GM21786 (cell line): Measurements from ENCODE around the gene BAZ1B.
"Not testable (repeated sequence)": the region's sequence is repeated elsewhere in the genome, so short reads cannot be mapped to it uniquely, and the experiment has no call there.

ENCODE experiments used
- ATAC-seq: cut with Tn5 transposase; IDR thresholded peaks from one replicate; pipeline ENCODE4 v1.9.1; 2021; ENCODE audit not compliant: unreplicated experiment

The BAZ1B gene

DNA sequence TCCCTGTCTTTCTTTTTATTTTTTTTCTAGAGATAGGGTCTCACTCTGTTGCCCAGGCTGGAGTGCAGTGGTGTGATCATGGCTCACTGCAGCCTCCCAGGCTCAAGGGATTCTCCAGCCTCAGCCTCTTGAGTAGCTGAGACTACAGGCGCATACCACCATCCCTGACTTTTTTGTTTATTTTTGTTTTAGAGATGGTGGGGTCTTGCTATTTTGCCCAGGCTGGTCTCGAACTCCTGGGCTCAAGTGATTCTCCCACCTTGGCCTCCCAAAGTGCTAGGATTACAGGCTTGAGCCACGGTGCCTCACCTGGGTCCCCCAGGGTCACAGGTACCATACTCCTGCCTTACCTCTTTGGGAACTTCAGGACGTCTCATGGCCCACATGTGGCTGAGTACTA lies 91.6 kb downstream of the BAZ1B start:
- ATAC-seq, result not testable (repeated sequence)

- no peak for ATAC-seq
Observed at GRCh38 chr7:73429622-73430505, 92.2 kb downstream of the BAZ1B start.

- ATAC-seq, result no peak
Observed at GRCh38 chr7:73429215-73429614, 92.9 kb downstream of the BAZ1B start.

- no peak for ATAC-seq
Observed at GRCh38 chr7:73427902-73428787, 93.9 kb downstream of the BAZ1B start.

- ATAC-seq, result no peak
Observed at GRCh38 chr7:73426016-73426415, 96.1 kb downstream of the BAZ1B start.

GRCh38 chr7:73425356-73425983 lies 96.6 kb downstream of the BAZ1B start:
- ATAC-seq, result no peak

- no peak for ATAC-seq
Observed at GRCh38 chr7:73424489-73424885, 97.6 kb downstream of the BAZ1B start.

DNA sequence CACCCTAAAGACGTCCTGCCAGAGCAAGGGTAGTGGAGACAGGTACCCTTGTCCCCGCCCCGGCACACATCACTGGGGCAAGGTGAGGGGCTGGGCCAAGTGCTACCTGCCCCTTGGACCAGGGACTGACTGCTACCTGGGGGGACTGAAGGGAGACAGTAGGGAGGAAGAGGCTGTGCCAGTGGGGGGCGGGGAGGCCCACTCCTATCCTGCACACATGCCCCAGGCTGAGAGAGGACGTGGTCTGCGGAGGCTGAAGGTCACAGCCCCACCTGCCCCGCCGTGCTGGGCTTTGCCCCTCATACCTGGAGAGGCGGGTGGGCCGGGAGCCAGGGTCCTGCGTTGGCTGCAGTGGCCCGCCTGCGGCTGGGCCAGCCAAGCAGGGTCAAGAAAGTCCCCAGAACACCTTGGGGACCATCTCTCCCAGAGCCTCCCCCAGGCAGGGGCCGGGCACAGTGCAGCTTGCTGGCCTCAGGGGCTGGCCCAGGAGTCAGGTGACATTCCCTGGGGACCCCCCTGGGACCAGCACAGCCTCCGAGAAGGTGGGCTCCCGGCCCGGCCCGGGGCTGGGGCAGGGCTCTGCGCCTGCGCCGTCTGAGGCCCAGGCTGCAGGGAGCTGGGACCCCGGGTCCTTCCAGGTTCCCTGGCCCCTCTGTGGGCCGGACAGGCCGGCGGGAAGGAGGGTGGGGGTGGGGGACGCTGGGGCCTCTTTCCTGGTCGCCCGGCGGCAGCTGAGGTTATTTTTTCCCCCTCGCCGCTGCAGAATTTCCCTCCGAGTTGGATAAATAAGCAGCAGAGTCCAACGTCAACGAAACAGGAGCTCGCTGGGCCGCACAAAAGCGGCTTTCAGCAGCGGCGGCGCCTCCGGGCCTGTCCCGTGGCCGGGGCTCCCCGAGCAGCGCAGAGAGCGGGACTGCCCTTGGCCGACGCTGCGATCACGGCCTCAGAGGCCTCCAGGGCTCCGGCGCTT lies 98.3 kb downstream of the BAZ1B start:
- ATAC-seq, result peak; percentile 66

DNA sequence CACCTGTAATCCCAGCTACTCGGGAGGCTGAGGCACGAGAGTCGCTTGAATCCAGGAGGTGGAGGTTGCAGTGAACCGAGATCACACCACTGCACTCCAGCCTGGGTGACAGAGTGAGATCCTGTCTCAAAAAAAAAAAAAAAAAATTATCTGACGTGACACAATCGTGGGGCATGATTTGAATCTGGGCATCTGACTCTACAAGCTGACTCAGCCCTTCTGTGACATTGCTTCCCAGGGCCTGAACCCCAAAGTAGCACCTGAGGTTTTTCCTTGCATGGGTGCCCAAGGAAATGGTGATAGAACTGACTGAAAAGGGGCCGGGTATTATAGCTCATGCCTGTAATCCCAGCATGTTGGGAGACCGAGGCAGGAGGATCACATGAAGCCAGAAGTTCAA lies 101.5 kb downstream of the BAZ1B start:
- not testable (repeated sequence) for ATAC-seq

DNA sequence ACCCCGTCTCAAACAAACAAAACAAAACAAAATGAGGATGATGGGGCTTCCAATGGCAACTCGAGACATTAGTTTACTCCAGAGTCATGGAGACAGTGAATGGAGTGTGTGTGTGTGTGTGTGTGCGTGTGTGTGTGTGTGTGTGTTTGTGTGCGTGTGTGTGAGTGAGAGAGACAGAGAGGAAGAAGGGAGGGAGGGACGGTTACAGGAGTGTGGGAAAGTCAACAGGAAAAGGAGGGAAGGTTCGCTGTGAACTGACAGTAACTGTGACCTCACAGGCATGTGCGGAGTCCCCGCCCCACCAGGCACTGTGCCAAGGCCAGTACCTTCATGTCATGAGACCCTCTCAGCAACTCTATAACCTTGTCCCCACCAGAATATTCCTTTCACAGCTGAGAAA lies 102.1 kb downstream of the BAZ1B start:
- ATAC-seq, result not testable (repeated sequence)

DNA sequence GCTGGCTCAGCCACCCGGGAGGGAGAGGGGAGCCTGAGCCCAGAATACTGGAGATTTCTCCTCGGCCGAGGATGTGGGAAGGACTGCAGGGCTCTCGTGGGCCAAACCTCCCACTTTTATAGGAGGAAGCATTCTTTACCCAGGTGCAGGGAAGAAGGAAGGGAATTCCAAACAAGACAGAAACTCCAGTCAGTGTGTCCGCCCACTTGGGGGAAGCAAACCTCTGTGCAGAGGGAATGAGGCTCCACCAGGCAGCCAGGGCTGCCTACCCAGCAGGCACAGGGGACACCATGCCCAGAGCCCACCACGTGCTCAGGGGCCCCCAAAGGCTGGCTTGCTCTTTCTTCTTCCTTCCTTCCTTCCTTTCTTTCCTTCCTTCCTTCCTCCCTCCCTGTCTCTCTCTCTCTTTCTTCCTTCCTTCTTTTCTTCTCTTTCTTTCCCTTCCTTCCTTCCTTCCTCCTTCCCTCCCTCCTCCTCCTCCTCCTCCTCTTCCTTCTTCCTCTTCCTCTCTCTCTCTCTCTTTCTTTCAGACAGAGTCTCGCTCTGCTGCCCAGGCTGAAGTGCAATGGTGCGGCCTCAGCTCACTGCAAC lies 103.9 kb downstream of the BAZ1B start:
- ATAC-seq, result no peak

DNA sequence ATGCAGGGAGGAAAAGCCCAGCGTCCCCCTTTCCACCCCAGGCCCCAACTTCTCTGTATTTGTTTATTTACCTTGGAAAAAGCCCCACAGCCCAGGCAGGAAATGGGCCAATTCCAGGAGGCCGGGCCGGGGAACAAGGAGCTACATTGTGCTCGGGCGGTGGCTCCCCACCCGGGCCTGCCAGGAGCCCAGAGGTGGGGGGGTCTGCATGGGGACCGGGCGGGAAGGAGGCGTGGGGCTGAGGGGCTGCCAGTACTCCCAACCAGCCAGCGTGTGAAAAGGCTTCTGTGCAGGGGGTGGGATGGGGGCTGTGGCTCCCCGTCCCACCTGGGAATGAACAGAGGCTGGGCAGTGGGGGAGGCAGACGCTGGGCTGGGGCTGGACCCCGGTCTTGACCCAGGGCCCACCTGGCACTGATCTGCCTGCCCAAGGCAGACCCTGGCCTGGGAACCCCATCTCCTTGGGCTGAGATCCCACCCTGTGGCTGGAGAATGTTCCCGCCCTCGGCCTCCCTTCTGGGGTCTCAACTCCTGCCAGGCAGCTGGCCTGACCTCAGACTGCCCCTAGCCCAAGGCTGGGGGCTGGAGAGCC lies 111.5 kb downstream of the BAZ1B start:
- ATAC-seq, result not testable (repeated sequence)

DNA sequence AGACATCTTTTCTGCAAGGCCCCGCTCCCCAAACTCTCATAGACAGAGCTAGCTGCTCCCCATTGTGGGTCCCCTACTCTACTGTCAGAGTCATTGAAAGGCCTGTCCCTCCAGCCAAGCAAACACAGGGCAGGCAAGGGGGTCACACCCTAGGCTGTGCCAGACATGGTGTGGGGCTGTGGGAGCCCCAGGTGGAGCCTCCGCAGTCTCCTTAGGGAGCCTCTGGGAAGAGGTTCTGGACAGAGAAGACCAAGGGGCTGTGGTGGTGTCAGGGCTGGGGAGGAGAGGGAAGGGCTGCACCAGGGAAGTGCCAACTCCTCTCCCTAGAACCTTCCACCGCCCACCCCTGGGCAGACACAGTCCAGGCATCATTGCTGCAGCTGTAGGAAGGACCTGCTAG lies 117.2 kb downstream of the BAZ1B start:
- ATAC-seq, result not testable (repeated sequence)

- not testable (repeated sequence) for ATAC-seq
Observed at GRCh38 chr7:73399185-73400050, 122.7 kb downstream of the BAZ1B start.

DNA sequence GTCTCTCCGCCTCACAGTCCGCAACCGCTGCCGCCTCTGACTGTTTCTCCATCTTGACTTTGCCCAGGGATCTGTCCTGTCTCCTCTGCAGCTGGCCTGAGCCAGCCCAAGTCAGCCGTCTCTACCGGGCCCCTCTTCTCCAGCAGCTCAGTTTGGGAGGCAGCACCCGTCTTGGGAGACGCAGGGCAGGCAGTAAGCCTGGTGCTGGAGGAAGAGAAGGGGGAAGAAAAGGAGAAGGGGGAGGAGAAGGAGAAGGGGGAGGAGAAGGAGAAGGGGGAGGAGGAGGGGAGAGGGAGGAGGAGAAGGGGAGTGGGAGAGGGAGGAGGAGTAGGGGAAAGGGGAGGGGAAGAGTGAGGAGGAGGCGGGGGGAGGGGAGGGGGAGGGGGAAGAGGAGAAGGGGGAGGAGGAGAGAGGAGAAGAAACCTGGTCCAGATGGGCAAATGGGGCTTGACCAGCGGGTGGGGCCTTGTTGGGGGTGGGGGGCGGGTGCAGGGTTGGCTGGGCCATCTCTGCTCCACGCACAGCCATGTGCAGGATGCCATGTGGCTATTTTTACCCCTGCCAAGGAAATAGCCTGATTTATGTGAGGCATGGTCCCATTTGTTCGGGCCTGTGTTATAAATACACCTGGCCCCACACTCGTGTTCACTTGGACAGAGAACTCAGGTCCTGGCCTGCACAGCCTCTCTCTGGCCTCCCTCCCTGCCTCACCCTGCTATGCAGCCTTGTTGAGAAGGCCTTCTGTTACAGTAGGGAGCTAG lies 124.4 kb downstream of the BAZ1B start:
- ATAC-seq, result no peak

- ATAC-seq, result no peak
Observed at GRCh38 chr7:73395538-73396503, 126.3 kb downstream of the BAZ1B start.

DNA sequence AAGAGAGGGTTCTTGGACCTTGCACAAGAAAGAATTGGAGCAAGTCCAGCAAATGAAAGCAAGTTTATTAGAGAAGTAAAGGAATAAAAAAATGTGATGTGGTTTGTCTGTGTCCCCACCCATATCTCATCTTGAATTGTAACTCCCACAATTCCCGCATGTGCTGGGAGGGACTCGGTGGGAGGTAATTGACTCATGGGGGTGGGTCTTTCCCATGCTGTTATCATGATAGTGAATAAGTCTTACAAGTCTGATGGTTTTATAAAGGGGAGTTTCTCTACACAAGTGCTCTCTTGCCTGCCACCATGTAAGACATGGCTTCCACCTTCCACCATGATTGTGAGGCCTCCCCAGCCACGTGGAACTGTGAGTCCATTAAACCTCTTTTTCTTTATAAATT lies 127.7 kb downstream of the BAZ1B start:
- no peak for ATAC-seq
